HK-2 (cell line): ENCODE data around the gene C14orf93.

ENCODE experiments used
- DNase-seq: peaks from one replicate; pipeline ENCODE4 v3.0.0-alpha.2; 2018; ENCODE audit not compliant: unreplicated experiment

C14orf93 gene

GRCh38 chr14:23045419-23046357 is 35.7 kb upstream of the C14orf93 start:
- no peak for DNase-seq

GRCh38 chr14:23044840-23045239 is 34.9 kb upstream of the C14orf93 start:
- no peak for DNase-seq

GRCh38 chr14:23043754-23044153 is 33.8 kb upstream of the C14orf93 start:
- no peak for DNase-seq

- no peak for DNase-seq
These were observed 33.2 kb upstream of the C14orf93 start for GRCh38 chr14:23043145-23043544.

GRCh38 chr14:23042162-23042965 is 32.4 kb upstream of the C14orf93 start, which contains the start of gene PSMB11:
PSMB11 (plus strand) TSS chr14:23042212; CDS start chr14:23042226, 14 bp downstream.
- no peak for DNase-seq

GRCh38 chr14:23041729-23042128 is 31.8 kb upstream of the C14orf93 start:
- no peak for DNase-seq

GRCh38 chr14:23040100-23040499 is 30.2 kb upstream of the C14orf93 start:
- DNase-seq = no peak

GRCh38 chr14:23035303-23036144 is 25.6 kb upstream of the C14orf93 start:
- DNase-seq = no peak

GRCh38 chr14:23034498-23035302 is 24.8 kb upstream of the C14orf93 start, which contains the start of gene PSMB5:
PSMB5 (minus strand) TSS chr14:23034900; CDS start chr14:23034881, 19 bp downstream.
- DNase-seq = peak; percentile 84

- DNase-seq = no peak
These were observed 24.0 kb upstream of the C14orf93 start for GRCh38 chr14:23033801-23034497.

- no peak for DNase-seq
These were observed 23.3 kb upstream of the C14orf93 start for GRCh38 chr14:23033251-23033727.

- DNase-seq = no peak
These were observed 21.0 kb upstream of the C14orf93 start for GRCh38 chr14:23030936-23031335.

- DNase-seq = no peak
These were observed 18.9 kb upstream of the C14orf93 start for GRCh38 chr14:23028799-23029198.

- no peak for DNase-seq
These were observed 15.3 kb upstream of the C14orf93 start for GRCh38 chr14:23025151-23025814.

GRCh38 chr14:23024612-23025075 is 14.7 kb upstream of the C14orf93 start:
- no peak for DNase-seq

- DNase-seq = no peak
These were observed 13.8 kb upstream of the C14orf93 start for GRCh38 chr14:23023795-23024152.

- DNase-seq = no peak
These were observed 13.3 kb upstream of the C14orf93 start for GRCh38 chr14:23023022-23023794.

- no peak for DNase-seq
These were observed 12.0 kb upstream of the C14orf93 start for GRCh38 chr14:23021889-23022442.
